Stimulated activated CD8-positive, alpha-beta memory T cell treated with anti-CD3 and anti-CD28 coated beads, Interleukin-2, amount 100 ng/mL, for 1 hour (primary cell): Measurements from ENCODE around the gene FOXD3.

ENCODE experiments used
- DNase-seq, 2 donors: peaks; one replicate each; pipeline ENCODE4 v3.0.0-alpha.2; 2020; ENCODE audit warnings: low read depth in 2 of 2

Gene FOXD3

GRCh38 chr1:63322114-63322943, at the start of gene FOXD3:
FOXD3 (plus strand) TSS chr1:63322567; CDS start chr1:63323059, 492 bp downstream.
- DNase-seq, result no peak

GRCh38 chr1:63272811-63273210, 49.6 kb upstream of the FOXD3 start:
- no peak for DNase-seq

- DNase-seq, result no peak
Measured at GRCh38 chr1:63274371-63274770, 48.0 kb upstream of the FOXD3 start.

GRCh38 chr1:63274979-63275378, 47.4 kb upstream of the FOXD3 start:
- DNase-seq, result no peak

GRCh38 chr1:63276624-63277023, 45.7 kb upstream of the FOXD3 start:
- DNase-seq, result no peak

- DNase-seq, result no peak
Measured at GRCh38 chr1:63277195-63278192, 44.9 kb upstream of the FOXD3 start.

- no peak for DNase-seq
Measured at GRCh38 chr1:63281753-63282152, 40.6 kb upstream of the FOXD3 start.

GRCh38 chr1:63289135-63289534, 33.2 kb upstream of the FOXD3 start:
- DNase-seq, result no peak

GRCh38 chr1:63294803-63295594, 27.4 kb upstream of the FOXD3 start:
- DNase-seq, result no peak

- DNase-seq, result no peak
Measured at GRCh38 chr1:63304410-63304809, 18.0 kb upstream of the FOXD3 start.

GRCh38 chr1:63305043-63305442, 17.3 kb upstream of the FOXD3 start:
- DNase-seq, result no peak

- no peak for DNase-seq
Measured at GRCh38 chr1:63307196-63307794, 15.1 kb upstream of the FOXD3 start.

- DNase-seq, result no peak
Measured at GRCh38 chr1:63316598-63316983, 5.8 kb upstream of the FOXD3 start.

- DNase-seq, result no peak
Measured at GRCh38 chr1:63316984-63317816, 5.2 kb upstream of the FOXD3 start.

GRCh38 chr1:63317817-63318152, 4.6 kb upstream of the FOXD3 start:
- no peak for DNase-seq

- no peak for DNase-seq
Measured at GRCh38 chr1:63318201-63318979, 4.0 kb upstream of the FOXD3 start.

- no peak for DNase-seq
Measured at GRCh38 chr1:63319046-63320021, 3.0 kb upstream of the FOXD3 start.

- no peak for DNase-seq
Measured at GRCh38 chr1:63320022-63320721, 2.2 kb upstream of the FOXD3 start.
